OCI-M2 (cell line): ENCODE results near the gene PTPRD.

Experiments used
- DNase-seq: peaks from one replicate; lab custom pipeline; 2025; ENCODE audit not compliant: unreplicated experiment; lab: John Stamatoyannopoulos, UW

The PTPRD gene

DNA sequence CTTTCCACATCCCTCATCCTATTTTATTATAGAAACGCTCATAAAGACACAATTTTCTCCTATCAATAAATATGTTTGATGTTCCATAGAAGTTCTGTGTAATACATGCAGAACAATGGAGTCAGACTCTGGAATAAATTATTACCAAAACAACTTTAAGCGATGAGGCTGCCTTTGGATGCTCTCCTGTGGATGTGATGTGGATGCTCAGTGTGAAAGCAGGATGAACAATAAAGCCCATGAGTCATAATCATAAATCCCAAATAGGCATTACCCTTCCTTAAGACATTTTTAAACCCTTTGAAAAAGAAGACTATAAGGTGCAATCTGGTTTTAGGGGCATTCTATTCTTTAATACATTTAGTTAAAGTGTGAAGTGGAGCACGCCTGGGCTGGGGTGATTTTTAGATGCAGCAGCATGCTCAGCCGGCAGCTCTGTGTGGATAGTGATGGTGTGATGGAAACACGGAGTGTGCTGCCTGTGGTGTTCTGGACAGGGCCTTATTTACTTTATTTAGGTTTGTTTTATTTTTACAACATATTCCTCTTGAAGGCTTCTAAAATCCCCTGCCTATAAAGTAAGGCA is 991.4 kb downstream of the PTPRD start:
- DNase-seq, result no peak

DNA sequence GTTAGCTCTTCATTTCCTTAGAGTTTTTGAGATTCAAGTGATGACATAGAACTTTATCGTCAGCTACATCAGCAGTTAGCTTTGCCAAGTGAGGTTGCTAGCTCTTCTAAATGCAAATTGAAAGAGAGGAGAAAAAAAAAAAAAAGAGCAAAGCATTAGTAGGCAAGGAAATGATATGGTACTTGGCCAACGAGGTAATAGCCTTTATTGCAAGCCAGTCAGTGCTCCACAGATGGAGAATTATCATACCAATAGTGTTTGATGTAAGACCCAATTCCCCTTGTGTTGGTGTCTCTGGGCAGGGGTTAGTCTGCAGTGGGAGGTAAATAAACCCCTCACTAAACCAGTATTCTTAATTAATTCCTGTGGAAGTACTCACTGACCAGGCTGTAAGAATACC is 992.1 kb downstream of the PTPRD start:
- no peak for DNase-seq

DNA sequence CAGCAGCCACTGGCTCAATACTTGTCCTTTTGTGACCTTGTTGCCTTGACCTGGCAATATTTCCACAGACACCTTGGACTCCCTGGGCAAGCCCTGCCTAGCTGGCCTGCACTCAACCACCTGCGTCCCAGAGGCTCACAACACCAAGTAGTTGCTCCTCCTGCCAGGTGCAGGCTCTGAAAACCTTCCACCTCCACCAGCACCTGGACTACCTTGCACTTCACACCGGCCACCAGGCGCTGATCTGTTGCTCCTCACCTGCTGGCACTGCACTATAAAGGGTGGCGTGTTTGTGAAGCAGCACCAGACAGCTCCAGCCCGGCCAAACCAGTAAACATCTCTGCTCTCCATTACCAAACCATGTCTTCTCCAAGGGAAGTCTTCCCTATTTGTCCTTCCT is 997.7 kb downstream of the PTPRD start:
- no peak for DNase-seq

DNA sequence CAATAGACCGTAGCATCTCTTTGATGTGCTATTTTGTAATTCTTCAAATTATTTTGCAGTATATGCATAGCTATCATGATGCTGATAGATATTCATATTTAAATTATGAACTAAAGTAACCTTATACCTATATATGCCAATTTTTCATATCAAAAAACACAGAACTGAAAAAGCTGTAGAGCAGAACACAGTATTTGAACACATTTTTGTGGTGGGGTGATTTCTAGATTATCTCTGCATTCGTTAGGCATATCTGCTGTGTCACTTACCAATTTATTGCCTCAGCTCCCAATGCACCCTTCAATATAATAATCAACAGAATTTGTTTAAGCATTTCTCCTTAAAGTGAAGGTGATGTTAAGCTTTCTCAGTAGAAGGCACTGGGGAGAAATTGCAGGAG is 998.2 kb downstream of the PTPRD start:
- no peak for DNase-seq

DNA sequence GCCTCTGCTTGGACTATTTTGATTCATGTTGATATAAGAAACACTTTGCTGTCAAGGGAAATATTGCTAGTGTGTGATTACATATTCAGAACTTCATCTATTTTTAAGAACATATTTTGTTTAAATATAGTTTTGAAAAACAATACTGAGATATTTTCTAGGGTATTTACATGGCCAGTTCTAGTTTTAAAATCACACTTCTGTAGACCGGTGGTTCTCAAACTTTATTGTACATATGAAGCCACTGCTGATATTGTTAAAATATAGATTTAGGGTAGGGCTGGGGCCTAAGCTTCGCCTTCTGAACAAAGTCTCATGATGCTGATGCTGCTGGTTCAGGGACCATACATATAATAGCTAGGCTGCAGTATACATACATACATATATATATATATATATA is 1000.0 kb downstream of the PTPRD start:
- DNase-seq, result no peak

DNA sequence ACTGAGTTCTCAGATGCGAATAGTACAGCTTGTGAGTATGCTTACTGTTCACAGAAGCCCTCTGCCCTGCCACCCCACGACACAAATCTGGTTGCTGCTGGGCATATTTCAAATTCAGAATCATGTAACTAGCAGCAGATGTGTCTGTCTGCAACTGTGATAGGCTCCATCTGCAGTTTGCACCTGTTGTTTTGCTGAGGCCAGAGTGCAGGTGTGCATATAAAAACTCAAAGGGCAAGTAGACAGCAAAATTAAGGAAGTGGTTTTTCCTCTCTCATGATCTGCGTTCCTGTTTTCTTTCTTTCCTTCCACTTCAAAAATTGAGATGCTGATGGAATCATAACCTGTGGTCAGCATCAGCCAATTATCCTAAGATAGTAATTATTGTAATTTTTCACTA is 1000.5 kb downstream of the PTPRD start:
- DNase-seq, result no peak

DNA sequence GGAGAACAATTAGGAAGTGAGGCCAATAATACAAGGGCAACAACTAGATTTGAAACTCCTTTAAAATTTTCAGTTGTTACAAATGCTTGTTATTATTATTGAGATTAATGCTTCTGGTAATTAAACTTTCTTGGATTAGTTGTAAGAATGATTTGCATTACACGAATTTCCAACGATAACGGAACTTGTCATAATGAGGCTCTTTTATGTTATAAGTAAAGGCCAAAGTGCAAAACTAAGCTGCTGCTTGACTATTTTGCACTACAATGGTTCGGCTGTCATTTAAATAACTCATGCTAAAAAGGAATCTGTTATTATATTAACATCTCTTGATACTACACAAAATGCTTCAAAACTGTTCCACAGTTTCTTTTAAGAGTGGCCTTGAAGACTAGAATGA is 1007.1 kb downstream of the PTPRD start:
- DNase-seq, result no peak

DNA sequence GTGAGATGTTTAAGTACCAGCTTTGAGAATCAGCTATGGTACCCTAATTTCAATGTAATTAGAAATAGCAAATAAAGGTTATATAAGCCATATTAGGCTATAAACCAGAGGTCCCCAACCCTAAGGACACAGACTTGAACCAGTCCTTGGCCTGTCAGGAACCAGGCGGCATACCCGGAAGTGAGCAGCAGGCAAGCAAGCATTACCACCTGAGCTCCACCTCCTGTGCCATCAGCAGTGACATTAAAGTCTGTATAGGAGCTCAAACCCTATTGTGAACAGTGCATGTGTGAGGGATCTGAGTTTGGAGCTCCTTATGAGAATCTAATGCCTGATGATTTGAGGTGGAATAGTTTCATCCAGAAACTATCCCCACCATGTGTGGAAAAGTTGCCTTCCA is 1009.5 kb downstream of the PTPRD start:
- DNase-seq, result no peak

DNA sequence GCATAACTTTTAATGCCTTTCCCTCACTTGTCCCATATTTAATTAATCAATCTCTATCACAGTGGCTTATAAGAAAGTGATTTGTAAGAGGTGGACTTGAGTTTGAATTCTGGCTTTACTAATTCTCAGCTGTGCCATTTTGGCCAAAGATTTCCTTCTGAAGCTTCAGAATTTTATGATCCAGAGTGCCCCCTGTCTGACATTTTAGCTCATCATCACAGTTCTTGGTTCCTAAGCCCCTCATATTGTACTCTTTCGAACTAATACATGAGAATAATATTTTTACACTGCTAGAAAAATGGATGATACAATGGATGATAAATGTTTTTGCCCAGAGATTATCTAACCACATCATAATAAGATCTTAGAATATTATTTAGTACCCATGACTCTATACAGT is 1014.1 kb downstream of the PTPRD start:
- DNase-seq, result no peak

DNA sequence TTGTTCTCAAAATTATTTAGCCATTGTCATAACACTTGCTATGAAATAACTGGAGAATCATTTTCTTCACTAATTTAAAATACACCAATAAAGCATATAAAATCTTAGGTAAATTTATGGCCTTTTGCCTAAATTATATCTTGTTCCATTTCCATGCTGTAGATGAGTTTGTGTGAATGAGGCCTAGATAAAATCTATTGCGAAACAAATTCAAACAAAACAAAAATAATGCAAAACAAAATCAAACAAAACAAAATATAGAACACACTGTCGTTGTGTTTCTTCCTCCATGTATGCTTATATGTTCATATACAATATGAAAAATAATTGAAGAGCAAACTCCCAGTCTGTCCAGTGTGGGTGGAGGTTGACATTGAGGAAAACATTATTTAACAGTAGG is 1020.7 kb downstream of the PTPRD start:
- no peak for DNase-seq

DNA sequence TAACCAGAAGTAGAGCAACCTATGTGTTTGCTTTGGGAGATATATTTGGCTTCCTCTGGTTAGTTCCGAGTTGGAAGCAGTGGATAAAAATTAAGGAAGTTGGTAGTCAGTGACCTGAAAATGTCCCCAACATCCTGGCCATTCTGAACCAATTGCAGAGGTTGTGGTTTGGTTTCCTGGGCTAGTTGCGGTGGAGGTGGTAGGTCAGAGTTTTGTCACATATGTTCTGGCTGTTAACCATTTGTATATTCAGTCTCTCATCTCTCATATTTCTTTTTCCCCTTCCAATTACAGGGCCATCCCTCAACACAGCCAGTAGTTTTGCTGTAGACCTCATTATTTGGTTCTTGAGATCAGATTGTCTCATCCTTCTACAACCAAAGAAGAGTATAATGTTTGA is 1026.9 kb downstream of the PTPRD start:
- no peak for DNase-seq

DNA sequence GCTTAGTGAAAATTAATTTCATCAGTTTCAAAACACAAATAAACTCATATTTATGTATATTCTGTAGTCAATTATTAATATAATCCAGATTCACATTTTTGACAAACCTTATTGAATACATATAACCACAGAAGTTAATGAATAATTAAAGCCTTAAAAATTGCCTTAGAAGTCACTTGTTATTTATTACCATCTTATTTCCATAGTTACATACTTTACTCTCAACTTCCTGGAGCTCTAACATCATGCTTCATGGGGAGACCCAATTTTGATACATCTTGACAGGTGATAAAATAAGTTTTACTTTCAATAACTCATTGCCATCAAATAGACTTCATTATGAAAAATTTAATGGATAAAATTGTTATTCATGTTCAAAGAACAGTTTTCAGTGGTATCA is 1038.7 kb downstream of the PTPRD start:
- DNase-seq, result no peak

DNA sequence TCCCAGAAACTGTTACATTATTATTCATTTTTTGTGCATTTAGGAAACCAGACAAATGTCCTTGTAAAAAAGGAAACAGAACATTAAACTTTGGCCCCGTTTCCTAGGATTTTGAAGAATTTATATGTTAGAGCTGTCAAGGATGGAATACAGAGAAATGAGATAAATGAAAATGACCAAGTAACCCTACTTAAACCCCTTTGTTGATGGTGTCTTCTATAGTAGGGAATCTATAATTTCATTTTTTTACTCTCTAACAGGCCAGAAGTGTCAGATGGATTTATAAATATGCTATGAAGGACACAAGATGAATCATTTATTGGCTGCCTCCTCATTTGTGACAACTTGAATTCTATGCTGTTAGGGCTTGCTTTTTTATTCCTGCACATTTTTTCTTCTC is 1047.1 kb downstream of the PTPRD start:
- no peak for DNase-seq

DNA sequence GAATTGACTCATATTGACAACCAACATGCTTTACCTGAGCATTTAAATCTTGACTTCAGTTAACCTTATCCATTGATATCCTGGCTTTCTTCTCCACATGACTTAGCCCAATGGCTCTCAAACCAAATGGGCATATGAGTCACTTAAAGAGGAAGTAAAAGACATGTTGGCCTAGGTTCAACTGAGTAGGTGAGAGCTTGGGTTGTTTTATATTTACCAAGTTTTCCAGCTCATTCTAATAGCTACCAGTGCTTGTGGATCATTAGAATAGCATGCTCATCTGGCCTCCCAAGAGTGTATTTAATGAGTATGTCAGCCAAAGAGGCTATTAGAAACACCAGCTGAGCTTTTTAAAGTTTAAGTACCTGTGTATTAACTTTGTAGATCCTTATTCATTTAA is 1049.0 kb downstream of the PTPRD start:
- no peak for DNase-seq

DNA sequence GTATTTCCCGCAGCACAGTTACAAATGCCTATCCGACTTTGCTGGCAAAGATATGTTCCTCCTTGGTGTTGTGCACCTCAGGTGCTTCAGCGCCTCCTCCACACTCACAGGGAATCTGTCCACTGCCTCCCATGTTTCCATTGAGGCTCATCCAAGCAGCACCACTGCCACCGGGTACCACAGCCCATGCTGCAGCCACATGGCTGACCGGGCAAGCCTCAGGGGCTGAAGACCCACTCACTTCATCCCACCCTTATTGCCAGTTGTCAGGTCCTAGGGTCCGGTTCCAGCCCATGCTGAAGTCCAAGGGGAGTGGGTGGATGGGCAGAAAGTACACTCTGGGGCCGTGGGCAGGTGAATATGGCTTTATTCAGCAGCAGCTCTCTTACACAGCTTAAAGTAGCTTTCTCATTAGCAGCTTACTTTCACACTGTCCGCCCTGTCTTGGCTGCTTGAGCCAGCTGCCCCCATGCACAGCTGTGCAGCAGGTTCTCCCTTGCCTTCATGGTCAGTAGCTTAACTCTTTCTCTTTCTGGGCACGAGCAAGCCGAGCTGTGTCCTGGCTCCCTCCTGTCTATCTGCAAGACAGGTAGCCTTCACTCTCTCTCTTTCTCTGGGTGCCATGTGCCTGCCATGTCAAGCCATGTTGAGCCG is 1052.3 kb downstream of the PTPRD start:
- no peak for DNase-seq

DNA sequence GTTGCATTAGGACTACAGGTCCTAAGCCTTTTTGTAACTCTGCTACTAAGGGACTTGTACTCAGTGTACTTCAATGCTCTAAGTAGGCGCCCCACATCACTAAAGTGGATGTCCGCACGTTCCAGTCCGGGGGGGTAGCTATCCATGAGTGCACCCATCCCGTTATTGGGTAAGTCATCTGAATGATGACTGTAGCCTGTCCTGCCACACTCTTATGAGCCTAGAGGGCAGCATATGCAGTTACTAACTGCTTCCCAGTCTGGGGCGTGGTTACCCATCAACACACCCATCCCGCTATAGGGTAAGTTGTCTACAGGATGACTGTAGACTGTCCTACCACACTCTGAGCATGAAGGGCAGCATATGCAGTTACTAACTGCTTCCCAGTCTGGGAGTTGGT is 1053.9 kb downstream of the PTPRD start:
- DNase-seq, result no peak

DNA sequence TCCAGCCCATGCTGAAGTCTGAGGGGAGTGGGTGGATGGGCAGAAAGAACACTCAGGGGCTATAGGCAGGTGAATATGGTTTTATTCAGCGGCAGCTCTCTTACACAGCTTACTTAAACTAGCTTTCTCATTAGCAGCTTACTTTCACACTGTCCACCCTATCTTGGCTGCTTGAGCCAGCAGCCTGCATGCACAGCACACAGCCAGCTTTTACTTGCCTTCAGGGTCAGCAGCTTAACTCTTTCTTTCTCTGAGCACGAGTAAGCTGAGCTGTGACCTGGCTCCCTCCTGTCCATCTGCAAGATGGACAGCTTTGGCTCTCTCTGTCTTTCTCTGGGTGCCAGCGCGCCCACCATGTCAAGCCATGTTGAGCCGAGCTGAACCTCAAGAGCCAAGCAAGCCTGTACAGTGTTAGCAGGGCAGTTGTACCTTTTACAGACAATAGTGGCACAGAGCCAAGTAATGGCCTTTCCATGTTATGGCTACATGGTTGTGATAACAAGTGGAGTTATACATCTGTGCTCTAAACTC is 1054.9 kb downstream of the PTPRD start:
- no peak for DNase-seq

DNA sequence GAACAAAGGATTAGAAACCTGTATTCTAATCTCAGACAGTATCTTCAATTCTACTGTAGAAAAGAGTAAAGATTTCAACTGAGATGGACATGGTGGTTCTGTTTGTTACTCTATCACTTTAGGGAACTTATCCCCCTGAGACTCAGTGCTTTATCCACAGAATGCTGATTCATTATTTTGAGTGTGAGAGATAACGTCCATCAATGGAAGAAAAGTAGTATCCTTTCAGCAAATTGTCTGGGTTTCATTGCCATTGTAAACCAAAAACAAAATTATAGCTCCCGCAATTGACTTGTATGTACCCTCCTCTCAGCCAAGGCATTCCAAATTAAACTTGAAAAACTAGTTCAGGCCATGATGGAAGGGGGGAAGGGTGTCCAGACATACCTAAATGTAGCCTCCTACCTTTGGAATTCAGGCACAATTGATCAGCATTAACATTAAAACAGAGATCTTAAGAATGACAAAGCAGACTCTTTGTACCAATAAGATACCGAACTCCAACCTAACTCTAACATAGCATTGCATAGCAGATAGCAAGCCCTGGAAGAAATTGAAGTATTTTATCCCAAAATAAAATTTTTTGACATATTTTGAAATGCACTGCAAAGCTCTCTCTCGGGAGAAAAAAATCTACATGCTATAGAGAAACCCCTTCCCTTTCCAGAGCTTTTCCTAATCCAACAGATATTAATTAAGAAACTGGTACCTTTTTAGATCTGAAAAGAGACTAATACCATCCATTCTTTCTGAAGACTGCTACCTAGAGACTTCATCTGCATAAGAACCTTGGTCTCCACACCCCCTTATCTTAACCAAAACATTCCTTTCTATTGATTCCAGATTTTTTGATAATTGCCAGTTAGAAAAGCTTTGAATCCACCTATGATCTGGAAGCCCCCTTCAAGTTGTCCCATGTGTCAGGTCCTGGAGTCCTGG is 1055.7 kb downstream of the PTPRD start:
- no peak for DNase-seq

DNA sequence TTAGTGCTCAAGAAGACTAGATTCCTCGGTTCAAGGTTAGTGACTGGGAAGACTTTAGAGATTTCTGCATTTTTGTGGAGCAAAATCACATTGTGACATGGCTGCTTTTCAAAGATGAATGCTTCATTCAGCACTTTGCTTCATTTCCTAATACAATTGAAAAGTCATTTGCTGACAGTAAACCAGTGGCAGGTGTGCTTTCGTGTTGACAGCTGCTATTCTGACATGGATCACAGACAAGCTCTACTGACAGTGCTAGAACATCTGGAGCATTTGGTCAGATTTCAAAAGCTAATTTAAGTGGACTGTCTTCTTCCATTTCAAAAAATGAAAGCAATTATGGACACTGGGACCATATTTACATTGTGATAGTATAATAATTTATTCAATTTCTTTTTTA is 1060.1 kb downstream of the PTPRD start:
- DNase-seq, result no peak

DNA sequence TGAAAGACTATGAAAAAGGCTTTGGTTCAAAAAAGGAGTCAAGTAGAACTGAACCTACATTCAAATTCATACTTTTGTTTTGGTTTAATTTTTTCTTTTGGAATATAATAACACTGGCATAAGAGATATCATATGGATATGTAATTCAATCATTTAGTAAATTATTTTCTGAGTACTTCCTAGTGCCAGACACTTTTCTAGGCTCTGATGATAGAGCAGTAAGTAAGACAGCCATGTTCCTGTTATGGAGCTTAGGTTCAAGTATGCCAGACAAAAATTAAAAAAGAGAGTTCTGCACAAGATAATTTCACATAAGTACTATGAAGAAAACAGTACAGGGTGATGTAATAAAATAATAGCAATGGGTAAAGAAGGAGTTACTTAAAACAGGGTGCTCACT is 1074.0 kb downstream of the PTPRD start:
- DNase-seq, result no peak

DNA sequence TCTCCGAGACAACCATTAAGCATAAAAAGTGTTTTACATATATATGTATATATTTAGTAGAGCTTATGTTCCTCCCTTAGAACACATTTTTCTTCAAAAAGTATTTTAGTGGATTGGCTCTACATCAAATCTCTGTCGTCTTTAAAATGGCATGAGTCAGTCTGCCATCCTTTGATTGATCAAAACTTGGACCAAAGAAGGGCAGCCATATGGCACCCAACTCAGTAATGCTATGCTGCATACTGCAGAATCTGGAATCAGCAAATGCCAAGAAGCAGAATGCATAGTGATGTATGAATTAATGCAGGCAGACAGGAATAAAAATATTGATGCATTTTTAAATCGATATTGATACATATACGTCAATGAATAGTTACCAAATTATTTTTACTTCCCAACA is 1074.4 kb downstream of the PTPRD start:
- DNase-seq, result no peak

DNA sequence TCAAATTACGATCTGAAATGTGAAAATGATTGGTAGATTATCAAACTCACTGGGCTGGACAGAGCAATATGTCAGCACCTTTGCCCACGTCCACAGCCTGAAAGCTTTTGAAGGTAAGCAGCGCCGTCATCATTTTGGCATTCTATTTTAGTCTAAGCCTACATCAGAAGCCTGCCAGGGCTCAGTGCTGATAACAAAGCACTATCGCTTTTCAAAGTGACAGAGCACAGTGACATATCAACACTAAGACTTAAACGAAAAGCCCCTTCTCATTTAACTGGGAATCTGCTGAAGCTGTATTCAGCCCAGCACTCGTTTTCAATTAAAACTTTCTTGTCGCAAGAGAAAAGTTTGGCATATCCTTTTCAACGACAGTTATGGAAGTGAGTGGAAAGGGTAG is 1076.3 kb downstream of the PTPRD start:
- DNase-seq, result no peak
